ENCODE results near the gene SH3RF2. TPM values are rescaled to one million over a fixed set of nuclear protein-coding genes. Genes with fewer than 3 reads are reported as not detected.

The SH3RF2 gene
- total RNA-seq, 1 donor from 2014 or later = 9.8 TPM

- DNase-seq = no peak
These were observed 106.4 kb downstream of the SH3RF2 start for GRCh38 chr5:146042628-146043279.

DNA sequence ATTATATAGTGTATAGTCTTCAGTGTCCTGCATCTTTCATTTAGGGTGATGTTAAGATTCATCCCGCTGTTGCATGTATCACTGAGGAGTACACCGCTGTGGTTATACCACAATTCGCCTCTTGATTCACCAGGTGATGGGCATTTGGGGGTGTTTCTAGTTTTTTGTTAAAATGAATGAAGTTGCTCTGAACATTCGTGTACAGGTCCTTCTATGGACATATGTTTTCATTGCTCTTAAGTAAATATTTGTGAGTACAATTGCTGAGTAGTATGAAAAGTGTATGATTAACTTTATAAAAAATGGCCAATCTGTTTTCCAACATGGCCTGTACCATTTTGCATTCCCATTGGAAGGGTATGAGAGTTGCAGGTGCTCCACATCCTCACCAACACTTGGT is 107.3 kb downstream of the SH3RF2 start:
- DNase-seq = no peak

GRCh38 chr5:146047396-146047795 is 111.0 kb downstream of the SH3RF2 start:
- no peak for DNase-seq

GRCh38 chr5:146048994-146049703 is 112.8 kb downstream of the SH3RF2 start:
- DNase-seq = peak; percentile 59

- DNase-seq = no peak
These were observed 113.3 kb downstream of the SH3RF2 start for GRCh38 chr5:146049704-146050026.

DNA sequence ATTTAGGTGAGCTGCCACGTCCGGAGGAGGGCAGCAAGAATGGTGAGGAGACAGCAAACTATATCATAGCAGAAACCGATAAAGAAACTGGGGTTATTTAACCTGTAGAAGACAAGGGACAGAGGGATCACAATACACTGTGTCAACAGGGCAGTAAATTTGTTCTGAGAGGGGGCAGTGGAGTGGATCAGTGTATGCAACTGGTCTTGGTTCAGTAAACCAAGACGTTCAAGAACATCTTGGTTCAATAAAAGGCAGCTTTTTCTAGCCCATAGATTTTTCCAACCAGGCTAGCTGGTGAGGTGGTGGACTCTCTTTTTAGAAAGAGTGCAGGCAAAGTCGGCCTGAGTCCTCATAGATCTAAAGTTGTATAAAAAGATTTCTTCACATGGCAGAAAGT is 113.7 kb downstream of the SH3RF2 start:
- DNase-seq = no peak

GRCh38 chr5:146051678-146052077 is 115.3 kb downstream of the SH3RF2 start:
- no peak for DNase-seq

- DNase-seq = no peak
These were observed 116.4 kb downstream of the SH3RF2 start for GRCh38 chr5:146052780-146053179.

DNA sequence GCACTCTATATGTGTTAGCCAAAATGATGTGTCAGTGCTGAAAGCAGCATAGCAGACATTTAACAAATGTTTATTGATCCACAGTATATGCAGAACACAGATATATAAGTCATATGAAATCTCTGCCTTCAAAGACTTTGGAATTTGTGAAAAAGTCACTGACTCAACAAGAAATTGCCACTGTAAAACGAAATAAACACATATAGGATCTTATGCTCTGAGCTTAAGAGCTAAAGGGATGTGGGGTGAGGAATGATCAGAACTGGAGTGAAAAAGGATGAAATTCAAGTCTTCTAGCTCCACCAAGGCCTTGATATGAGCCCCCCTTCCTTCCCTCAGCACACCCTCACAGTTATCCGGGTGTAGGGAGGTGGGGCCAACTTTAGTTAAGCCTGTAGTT is 119.1 kb downstream of the SH3RF2 start:
- no peak for DNase-seq

- DNase-seq = no peak
These were observed 123.3 kb downstream of the SH3RF2 start for GRCh38 chr5:146059460-146060220.

DNA sequence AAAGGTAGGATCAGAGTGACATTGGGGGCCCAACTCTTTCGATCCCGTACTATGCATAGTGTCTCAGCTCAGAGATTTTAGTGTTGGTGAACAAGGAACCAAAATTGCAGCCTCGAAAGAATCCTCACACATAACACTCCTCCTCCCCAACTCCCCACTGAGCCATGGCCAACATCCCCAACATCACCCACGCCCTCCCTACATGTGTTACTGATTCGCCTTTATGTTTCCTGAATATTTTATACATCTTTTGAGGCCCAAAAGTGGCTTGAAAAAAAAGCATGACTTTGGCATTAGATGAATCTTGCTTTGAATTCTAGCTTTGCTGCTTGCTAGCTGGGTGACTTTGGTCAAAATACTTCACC is 123.8 kb downstream of the SH3RF2 start:
- DNase-seq = no peak

- no peak for DNase-seq
These were observed 130.6 kb downstream of the SH3RF2 start for GRCh38 chr5:146066968-146067367.

DNA sequence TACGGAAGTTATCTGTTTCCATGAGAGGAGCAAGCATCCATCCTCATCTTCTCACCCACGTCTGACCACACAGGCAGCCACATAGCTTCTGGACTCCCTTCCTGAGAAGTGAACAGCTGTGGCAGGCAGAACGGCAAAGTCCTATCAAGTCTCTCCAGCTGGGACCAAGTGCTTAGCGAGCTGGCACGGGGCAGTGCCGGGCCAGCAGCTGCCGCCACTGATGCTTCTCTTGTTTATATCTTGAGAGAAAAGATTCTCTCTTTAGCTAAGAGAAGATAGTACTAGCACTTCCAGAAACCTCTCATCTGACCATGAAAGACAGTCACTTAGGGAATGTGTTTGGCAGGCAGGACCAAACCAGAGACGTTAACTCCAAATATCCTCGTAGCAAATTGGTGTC is 131.8 kb downstream of the SH3RF2 start:
- peak; percentile 63 for DNase-seq

DNA sequence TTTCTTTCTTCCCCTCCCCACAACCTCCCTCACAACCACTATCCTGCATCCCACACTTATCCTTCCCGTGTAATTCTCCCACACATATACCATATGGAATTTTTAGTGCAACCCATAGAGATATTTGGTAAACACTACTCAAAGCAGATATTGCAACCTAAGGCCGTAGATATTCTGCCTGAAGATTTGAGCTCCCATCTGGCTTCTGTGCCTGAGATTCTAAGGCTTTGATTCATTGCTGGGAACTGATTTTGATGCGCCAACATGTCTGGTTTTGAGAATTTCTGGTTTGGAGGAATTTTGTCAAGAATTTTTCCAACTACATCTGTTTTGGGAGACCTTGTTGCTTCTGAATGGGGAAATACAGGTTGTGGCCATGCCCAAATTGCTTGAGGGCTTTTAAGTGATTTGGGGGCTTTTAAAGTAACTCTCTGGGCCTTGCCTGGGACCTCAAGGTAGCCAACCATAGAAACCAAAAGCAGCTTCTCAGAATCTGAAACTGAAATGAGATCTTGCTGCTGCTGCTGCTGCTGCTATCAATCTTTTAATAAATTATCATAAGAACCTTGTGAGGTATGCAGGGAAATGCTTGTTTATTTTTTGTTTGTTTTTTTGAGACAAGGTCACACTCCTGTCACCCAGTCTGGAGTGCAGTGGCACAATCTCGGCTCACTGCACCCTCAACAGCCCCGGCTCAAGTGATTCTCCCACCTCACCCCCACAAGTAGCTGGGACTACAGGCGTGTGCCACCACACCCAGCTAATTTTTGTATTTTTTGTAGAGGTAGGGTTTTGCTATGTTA is 132.8 kb downstream of the SH3RF2 start:
- no peak for DNase-seq

GRCh38 chr5:146069780-146070099 is 133.4 kb downstream of the SH3RF2 start:
- no peak for DNase-seq

DNA sequence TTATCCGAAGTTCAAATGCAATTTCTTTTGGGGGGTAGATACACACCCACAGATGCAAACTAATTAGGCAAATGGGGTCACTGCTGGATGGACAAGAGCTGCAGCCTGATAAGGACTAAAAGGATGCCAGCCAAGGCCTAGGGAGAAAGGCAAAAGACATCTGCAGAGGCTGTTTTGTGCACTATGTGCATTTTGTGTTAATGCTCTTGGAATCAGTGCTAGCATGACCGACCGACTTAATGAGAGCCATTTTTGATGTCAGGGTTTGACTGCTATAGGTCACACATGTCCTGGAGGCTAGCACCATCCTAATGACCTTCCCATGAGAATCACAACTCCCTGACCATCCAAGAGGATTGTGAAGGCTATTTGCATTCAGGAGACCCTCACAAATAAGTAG is 134.4 kb downstream of the SH3RF2 start:
- no peak for DNase-seq

DNA sequence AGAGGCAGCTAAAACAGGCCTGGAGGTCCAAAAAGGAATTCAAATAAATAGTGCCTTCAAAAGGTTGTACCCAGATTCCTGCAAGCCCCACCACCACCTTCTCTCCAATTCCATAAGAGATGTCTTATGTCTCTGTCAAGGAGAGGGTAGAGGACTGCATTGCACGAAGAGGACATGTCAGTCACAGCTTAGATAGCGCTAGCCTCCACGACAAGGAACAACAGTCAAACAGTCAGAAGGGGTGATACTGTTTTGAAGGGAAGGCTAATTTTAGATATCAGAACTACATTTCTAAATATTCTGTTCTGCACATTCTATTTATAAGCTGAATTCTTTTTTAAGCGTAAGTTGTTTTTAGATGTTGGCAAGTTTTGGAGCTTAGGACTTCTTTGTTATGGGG is 134.8 kb downstream of the SH3RF2 start:
- DNase-seq = no peak

DNA sequence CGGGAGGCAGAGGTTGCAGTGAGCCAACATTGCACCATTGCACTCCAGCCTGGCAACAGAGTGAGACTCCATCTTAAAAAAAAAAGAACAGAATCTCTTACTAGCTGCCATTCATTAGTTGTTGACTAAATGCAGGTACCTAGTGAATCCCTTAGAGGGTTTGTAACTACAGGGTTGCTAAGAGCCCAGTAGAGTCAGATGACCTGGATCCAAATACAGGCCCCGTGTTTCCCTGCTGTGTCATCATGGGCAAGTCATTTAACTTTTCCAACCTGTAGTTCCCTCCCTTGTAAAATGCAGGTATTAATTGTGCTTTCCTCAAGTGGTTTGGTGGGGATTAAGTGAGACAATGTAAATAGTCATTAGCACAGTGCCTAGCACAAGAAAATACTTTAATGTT is 136.2 kb downstream of the SH3RF2 start:
- no peak for DNase-seq

DNA sequence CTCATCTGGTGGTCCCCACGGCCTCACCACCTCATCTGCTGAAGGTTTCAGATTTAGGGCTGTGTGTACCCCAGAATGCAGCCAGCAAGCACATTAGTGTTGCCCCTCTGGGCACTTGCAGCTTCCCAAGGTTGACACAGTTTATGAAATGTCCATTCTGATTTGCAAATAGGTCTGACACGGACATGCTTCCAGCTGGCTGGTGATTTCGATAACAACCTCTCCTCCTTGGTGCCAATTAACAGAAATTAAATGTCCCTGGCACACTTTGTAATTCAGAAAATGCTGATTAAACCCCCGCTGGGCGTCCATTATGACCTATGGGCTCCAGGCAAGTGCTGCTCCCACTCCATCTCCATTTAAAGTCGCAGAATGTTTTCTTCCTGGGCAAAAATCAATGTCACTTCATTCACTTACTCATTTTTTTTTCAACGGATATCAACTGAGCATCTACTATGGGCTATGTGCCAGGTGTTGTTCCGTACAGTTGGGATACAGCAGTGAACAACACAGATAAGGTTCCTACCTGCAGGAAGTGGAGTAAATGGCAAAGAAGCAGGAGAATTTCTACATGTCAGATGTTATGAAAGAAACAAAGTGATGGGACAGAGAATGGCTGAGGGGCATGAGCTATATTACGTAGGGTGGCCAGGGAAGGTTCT is 137.0 kb downstream of the SH3RF2 start:
- DNase-seq = no peak

DNA sequence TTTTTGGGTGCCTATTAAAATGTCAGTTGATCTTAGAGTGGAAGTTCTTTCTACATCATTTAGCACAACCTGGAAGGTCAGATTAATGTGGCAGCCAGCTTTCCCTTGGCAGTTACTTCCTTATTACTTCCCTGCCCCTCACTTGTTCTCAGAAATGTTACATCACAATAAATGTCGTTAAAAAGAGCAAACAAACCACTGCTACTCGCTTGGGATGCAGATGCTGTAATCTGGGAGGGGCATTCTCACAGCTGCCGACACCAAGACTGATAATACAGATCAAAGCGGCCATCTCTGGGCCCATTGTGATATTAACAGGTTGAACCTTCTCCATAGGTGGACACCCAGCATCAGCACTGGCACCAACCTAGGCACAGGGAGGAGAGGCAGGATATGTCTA is 139.7 kb downstream of the SH3RF2 start:
- no peak for DNase-seq

- DNase-seq = no peak
These were observed 140.1 kb downstream of the SH3RF2 start for GRCh38 chr5:146076455-146076854.

DNA sequence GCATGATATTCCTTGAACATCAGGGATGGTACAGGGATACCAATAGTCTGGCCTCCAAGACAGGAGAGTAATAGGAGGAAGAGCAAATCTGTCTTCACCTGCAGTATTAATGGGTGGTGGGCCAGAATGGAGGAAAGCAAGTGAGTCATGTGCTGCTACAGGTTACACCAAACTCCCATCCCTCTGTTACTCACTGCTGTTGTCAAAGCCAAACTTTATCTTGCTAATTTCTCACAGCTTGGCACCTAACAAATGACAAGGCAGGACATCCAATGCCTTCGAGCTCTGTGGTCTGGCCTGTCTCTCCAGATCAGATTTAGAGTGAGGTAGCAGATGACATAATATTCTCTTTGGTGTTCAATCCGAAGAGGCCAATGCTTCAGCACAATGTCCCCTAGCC is 142.2 kb downstream of the SH3RF2 start:
- no peak for DNase-seq
